GM21786 (cell line): ENCODE measurements around the gene LIME1.
A peak's percentile ranks its signal among the peaks of the same experiment; 100 is the strongest.

Experiments
- ATAC-seq: cut with Tn5 transposase; IDR thresholded peaks from one replicate; pipeline ENCODE4 v1.9.1; 2021; ENCODE audit not compliant: unreplicated experiment

The LIME1 gene

DNA sequence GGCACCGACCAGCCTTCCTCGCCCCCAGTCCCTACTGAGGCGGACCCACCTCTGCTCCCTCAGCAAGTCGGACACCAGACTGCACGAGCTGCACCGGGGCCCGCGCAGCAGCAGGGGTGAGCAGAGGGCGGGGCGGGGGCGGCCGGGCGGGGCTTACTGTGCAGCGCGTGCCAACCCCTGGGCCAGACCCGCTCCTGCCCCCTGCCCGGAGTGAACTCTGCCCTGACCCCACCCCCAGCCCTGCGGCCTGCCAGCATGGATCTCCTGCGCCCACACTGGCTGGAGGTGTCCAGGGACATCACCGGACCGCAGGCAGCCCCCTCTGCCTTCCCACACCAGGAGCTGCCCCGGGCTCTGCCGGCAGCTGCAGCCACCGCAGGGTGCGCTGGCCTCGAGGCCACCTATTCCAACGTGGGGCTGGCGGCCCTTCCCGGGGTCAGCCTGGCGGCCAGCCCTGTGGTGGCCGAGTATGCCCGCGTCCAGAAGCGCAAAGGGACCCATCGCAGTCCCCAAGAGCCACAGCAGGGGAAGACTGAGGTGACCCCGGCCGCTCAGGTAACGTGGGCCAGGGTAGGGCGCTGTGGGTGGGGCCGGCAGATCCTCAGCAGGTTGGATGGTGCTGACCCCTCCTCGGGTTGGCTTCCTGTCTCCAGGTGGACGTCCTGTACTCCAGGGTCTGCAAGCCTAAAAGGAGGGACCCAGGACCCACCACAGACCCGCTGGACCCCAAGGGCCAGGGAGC lies 1.7 kb downstream of the LIME1 start:
- ATAC-seq, result no peak

DNA sequence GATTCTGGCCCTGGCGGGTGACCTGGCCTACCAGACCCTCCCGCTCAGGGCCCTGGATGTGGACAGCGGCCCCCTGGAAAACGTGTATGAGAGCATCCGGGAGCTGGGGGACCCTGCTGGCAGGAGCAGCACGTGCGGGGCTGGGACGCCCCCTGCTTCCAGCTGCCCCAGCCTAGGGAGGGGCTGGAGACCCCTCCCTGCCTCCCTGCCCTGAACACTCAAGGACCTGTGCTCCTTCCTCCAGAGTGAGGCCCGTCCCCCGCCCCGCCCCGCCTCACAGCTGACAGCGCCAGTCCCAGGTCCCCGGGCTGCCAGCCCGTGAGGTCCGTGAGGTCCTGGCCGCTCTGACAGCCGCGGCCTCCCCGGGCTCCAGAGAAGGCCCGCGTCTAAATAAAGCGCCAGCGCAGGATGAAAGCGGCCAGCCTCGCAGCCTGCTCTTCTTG lies 2.2 kb downstream of the LIME1 start:
- ATAC-seq, result no peak

DNA sequence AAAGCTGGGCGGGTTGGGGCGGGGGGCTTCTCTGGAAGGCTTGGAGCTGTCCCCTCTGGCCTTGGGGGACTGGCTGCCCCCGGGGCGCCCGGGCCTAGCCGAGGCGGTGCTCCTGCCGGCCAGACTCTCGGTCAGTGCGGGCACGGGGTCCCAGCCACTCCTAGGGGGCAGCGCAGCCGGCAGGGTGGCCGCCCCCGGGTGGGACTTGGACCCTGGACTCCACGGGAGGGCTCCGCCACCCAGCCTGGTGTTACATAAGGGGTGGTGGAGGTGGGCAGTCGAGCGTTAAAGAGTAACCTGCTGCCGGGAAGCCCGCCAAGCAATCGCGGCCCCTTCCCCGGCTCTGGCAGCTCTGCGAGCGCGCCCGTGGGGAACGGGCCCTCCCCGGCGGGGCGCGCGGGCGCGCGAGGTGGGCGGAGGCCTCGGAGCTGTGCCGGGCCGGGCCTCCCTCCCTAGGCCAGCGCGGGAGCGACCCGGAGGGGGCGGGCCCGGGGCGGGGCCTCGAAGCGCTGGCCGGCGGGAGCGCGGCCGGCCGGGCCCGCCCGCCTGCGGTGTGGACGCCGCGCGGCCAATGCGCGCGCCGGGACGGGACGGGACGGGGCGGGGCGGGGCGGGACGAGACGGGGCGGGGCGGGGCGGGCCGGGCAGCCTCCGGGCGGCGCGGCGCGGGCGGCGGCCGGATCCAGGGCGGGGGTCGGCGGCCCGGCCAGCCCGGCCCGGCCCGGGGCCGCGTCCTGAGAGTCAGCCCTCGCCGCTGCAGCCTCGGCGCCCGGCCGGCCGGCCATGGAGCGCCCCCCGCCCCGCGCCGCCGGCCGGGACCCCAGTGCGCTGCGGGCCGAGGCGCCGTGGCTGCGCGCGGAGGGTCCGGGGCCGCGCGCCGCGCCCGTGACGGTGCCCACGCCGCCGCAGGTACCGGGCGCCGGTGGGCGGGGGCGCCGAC lies 2.9 kb downstream of the LIME1 start, which contains the start of gene SLC2A4RG:
Gene SLC2A4RG (plus strand): TSS at position 647 of the 940 bp plus-strand sequence. CDS start 137 bp downstream, at position 784.
- ATAC-seq, result peak; percentile 22

DNA sequence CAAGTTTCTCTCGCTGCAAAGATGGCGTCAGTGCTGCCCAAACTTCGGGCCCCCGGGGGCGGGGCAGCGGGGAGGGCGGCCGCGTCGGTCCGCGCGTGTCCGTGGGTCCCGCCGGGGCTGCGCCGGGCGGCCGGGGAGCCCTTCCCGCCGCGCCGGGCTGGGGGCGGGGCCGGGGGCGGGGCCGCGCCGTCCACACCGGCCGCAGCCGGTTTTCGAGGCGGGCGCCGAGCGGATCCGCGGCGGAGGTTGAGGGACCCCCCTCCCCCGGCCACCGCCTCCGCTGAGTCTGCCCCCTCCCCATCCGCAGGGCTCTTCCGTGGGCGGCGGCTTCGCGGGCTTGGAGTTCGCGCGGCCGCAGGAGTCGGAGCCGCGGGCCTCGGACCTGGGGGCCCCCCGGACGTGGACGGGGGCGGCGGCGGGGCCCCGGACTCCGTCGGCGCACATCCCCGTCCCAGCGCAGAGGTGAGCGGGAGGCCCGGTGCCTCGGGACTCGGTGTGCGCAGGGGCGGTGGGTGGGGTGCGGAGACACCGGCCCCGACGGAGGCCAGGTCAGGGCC lies 3.7 kb downstream of the LIME1 start:
- ATAC-seq, result no peak

DNA sequence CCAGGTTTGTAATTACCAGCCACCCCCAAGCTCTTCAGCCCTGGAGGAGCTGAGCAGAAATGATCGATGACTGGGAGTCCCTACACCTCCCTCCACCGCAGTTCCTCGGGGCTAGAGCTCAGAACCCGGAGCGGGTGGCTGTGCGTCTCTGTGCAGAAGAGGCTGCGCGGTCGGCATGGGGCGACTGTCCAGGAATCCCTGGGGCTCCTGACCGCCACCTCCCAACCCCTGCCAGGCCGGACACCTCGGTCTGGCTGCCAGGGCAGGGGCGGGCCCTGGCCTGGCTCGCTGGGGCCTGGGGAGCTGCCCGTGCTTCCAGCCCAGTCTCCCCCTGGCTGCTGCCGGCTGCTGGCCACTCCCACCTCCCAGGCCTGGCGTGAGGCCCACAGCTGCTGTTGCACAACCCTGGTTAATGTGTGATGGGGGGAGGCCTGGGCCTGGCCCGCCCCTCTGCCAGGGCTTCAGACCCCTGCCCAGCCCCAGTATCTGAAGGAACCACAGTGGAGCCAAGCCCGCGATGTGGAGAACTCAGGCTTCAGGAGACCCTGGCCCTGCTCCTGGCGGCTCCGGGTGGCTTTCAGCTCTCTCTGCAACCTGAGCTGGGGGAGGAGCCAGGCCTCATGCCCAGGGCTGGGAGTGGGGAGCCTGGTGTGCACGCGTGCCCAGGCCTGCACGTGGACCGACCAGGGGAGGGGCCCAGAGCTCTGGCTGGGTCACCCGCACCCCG lies 4.3 kb downstream of the LIME1 start:
- ATAC-seq, result no peak

DNA sequence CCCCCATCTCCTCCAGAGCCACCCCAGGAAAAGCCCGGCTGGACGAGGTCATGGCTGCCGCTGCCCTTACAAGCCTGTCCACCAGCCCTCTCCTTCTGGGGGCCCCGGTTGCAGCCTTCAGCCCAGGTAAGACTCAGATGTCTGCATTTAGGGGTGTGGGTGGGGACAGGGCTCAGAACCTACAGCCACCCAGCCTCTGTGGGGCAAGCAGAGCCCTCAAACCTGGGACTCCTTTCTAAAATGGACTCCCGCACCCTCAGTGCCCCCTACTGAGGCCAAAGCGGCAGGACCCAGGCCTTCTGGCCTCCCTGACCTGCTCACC lies 4.9 kb downstream of the LIME1 start:
- no peak for ATAC-seq

DNA sequence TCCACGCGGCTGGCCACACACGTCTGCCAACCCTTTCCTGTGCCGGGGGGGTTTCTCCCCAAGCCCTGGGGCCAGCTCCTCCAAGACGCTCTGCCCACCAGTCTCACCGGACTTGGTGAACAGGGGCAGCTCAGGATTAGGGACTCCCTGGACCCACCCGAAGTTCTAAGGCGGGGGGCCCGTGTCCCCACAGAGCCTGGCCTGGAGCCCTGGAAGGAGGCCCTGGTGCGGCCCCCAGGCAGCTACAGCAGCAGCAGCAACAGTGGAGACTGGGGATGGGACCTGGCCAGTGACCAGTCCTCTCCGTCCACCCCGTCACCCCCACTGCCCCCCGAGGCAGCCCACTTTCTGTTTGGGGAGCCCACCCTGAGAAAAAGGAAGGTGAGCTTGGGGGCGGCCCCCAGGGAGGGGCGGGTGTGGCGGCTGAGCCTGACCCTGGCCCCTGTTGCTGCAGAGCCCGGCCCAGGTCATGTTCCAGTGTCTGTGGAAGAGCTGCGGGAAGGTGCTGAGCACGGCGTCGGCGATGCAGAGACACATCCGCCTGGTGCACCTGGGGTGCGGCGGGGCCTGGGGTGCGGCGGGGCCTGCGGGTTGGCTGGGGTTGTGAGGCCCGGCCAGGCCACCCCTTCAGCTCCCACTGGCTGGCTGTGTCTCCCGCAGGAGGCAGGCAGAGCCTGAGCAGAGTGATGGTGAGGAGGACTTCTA lies 5.4 kb downstream of the LIME1 start:
- ATAC-seq, result no peak

DNA sequence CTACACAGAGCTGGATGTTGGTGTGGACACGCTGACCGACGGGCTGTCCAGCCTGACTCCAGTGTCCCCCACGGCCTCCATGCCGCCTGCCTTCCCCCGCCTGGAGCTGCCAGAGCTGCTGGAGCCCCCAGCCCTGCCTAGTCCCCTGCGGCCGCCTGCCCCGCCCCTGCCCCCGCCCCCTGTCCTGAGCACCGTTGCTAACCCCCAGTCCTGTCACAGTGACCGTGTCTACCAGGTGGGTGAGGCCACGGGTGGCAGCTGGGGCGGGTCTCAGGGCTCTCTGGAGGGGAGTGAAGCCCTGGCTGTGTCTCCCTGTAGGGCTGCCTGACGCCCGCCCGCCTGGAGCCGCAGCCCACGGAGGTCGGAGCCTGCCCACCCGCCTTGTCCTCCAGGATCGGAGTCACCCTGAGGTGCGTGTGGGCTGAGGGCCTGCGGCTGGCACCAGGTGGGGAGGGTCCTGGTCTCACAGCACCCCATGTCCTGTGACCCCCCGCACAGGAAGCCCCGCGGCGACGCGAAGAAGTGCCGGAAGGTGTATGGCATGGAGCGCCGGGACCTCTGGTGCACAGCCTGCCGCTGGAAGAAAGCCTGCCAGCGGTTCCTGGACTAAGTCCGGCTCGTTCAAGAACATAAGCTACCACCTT lies 6.0 kb downstream of the LIME1 start:
- ATAC-seq, result no peak

DNA sequence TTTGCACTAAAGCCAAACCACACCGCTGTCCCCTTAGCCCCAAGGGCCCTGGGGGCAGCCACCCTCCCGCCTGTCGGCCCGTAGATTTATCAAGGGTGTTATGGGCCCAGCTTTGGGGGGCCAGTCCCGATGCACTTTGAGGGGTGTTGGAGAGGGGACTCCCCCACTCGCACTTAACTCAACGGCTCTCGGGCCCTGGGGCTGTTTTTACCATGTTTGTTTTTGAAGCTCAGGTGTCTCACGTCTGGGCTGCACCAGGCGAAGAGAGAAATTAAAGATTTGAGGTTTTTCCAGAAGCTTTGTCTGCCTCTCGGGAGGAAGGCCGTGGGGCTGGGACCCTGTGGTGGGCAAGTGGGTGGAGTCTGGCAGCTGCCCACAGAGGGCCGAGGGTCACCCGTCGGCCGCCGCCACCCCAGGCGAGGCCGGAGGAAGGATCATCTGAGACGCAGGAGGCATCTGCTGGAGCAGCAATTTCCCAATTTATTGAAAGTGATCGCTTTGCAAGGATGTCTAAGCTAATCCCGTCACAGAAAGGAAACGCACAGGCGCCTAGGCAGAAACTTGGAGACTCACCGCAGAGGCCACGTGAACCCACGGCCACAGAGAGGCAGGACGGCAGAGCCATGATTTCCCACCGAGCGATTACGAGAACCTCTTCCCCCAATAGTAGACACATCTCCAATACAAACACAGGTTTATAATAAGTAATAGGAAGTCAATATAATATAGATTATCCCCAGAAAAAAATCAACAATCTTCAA lies 6.9 kb downstream of the LIME1 start:
- ATAC-seq, result no peak

DNA sequence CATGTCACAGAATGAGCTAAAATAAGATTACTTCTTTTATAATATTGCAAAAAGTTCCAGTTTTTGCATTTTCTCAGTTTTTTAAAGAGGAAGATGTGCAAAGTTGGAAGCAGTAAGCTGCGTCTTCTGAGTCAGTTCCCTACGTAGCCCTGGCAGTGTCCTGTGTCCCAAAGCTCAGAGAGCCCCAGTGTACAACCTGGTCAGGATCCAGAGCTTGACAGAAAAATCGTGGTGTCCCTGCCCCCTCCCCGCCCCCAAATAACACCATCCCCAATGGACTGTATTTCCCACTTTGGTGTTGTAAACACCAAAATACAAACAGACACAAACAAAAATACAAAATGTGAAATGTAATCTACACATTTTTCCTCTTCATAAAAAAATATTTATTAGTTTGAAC lies 7.7 kb downstream of the LIME1 start:
- no peak for ATAC-seq

DNA sequence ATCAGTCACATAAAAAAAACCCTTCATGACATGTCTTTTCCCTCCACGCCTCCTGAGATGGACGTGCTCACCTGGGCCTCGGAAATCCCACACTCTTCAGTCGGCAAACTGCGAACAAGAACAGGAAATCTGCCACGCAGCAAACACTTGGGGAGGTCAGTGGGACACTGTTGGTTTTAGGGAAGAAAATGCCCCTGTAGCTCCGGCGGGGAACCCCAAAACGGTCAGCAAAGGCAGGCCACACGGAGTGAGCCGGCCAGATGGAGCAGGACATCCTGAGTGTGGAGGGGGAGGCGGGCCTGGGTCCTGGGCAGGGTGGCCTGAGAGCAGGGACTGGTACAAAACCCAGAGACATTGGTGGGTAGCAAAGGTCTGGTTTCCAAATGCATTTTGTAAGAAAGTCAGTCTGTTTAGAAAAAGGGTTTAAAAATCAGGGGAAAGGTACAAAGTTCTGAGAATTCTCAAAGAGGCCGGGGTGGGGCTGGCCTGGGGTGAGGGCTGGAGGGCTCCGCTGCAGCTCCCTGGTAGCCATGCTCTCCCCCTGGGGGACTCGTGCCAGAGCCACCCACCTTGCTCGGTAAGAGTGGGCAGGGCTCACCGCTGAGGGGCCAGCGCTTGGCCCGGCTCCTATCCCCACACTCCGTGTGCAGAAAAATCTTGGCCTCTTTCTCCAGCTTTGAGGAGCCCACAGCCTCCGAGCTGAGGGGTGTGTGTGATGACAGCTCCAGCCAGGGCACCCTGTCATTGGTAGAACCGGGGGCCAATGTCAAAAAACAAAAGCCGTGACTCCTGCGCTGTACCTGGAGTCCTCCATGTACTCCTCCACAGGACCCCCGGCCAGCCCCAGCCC lies 8.3 kb downstream of the LIME1 start:
- no peak for ATAC-seq

DNA sequence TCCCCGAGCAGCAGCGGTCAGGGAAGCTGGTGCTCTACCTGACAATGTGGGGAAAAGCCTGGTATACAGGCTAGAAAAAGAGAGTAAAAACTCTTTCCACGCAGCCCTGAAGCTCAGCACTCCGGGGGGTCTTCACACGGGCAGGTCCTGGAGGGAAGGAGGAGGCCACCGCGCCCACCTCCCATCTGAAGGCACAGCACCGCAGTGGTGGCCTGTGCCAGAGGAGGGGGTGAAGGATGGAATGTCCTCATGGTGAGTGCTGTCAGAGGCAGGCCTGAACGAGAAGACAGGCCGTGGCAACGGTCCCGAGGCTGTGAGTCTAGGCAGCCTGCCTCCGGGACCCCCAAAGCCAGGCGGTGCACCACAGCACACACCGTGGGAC lies 9.0 kb downstream of the LIME1 start:
- ATAC-seq, result no peak

DNA sequence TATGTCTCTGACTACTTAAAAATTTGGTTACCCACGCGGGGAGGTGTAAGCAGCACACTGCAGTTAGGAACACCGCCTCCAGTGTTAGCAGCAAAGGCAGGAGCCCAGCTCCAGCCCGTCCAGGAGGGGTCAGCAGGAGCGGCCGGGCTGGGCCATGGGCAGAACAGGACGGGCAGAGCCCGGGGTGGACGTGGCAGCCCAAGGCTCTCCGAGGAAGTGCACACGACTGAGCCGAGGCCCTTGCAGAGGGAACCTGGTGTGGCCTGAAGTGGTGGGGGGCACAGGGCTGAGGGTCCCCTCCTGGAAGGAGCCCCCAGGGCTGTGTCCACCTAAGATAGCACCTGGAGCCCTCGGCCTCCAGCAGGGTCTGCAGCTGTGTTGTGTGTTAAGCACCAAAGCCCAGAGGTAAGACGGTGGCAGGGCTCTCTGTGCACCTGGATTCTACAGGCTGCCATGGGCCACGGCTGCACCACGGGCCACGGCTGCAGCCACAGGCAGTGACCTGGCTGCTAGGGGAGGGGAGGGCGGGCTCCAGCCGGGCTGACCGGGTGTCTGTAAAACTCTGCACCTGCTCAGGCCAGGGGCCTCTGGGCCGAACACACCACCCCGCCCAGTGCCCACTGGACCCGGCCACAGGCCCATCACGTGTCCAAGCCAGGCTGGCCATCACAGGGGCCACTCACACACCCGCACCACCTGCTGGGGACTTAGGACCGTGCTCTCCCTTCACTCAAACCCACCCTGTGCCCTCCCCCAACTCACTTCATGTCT lies 9.7 kb downstream of the LIME1 start:
- ATAC-seq, result no peak

DNA sequence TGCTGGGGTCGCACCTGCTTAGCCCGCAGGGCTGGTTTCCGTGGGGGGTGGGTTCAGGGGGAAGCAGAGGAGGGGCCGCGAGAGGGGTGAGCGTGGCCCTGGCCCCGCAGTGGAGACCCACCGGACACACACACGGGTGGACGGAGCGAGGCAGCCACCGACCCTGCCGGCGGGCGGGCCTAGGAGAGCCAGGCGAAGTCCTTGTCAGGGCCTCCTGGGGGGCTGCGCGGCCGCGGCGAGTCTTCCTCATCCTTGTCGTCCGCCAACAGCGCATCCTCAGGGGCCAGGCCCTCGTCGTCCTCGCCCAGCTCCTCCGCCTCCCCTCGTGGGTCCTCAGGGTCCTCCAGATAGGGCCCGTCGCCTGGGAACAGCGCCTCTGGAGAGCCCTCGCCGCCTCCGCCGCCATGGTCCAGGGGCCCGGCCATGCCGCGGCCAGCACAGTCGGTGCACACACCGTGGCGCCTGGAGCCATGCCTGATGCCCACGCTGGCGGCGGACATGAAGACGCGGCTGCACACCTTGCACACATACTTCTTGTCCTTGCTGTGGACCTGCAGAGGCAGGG lies 10.4 kb downstream of the LIME1 start:
- no peak for ATAC-seq

DNA sequence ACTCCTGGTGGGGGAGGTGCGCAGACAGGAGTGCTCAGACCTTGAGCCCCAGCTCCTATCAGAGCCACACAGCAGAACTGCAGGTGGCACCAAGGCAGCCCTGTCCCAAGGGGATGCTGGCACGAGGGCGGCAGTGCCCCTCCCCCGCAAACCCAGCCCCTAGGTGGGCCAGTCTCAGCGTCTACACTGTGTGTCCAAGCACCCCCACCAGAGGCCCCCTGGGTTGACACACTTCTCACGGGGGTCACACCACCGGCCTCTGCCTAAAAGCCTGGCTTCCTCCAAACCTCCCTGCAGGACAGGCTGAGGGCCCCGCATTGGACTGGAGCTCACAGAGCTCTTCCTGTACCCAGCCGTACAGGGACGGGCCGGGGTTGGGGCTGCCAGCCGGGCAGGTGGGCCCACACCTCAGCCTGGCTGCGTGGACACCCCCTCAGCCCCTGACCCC lies 11.2 kb downstream of the LIME1 start:
- no peak for ATAC-seq

DNA sequence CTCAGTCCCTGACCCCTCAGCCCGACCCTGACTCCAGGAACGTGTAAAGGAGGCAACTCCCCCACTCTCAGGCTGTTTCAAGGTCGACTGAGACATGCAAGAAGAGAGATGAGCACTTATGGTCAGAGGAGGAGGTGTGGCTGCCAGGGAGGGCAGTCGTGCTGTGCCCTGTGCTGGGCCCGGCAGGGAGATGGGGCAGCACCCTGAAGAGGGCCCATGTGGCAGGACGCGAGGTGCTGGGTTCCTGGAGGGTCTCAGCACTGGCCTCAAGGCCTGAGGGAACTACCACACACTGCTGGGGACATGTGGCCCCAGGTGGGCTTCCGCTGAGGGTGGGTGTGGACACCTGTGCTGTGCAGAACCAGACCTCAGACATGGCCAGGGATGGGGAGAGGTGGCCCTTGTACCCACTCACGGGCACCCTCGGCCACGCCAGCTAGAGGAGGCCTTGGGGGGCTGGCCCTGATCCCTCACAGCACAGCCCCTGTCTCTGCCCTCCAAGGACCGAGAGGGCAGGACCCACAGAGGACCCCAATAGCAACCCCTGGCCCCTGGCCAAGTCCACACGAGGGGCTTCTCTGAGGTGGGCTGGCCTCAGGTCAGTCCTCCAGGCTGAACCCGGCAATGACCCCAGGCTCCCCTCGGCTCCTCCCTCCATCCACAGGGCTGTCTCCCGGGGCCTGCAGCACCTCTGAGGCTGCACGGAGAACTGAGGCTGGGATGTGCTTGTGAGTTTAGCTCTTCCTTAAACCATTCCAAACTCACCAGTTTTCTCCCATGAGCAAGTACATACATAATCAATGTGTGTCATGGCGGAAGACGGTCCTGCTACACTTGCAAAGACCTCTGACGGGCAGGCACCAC lies 11.8 kb downstream of the LIME1 start:
- ATAC-seq, result no peak

DNA sequence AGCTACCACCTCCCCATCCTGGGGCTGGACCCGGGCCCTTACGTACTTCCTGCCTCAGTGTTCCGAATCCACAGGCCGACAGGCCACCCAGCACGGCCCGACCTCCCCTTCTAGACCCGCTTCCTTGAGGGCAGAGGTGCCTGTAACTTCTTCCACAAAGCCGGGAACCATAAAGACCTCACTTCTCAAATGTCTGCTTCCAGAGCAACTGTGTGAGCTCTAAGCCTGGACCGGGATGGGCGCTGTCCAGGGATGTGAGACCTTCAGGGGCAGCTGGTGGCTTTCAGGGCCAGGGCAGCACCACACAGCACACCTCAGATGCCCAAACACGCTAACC lies 12.4 kb downstream of the LIME1 start:
- ATAC-seq, result no peak
